Breast epithelium (tissue), 4 donors: ENCODE data around the gene PRKG1. TPM values are rescaled to one million over a fixed set of nuclear protein-coding genes. Genes with fewer than 3 reads are reported as not detected.

ENCODE experiments used
- DNase-seq, 2 donors: peaks; one replicate each; pipeline ENCODE4 v3.0.0-alpha.2; 2019; ENCODE audit warnings: low spot score in 2 of 2
- H3K27ac ChIP-seq, 2 donors: fragments of 200-600 bp; sonication (generic) in 1 of 2; one replicate each; pipeline ENCODE4 v1.5.1; 2016 to 2019; ENCODE audit warnings: mild to moderate bottlenecking in 1 of 2
- H3K27me3 ChIP-seq, 2 donors: fragments of 200-600 bp; sonication (generic) in 1 of 2; one replicate each; pipeline versions ENCODE4 v1.5.1 to v1.6.0; 2017 to 2019; ENCODE audit warnings: control low read depth in 1 of 2, mild to moderate bottlenecking in 1 of 2
- H3K36me3 ChIP-seq: fragments of 200-600 bp; one replicate; pipeline ENCODE4 v1.5.1; 2019
- H3K4me1 ChIP-seq, 2 donors: fragments of 200-600 bp; sonication (generic); one replicate each; pipeline ENCODE4 v1.5.1; 2016 to 2019; ENCODE audit warnings: control low read depth in 1 of 2
- H3K4me3 ChIP-seq, 3 donors: fragments of 200-600 bp; sonication (generic); 1 replicate in 2 of 3; 2 replicates in 1 of 3; pipeline ENCODE4 v1.5.1; 2016 to 2019; ENCODE audit warnings: mild to moderate bottlenecking in 3 of 3, moderate library complexity in 2 of 3
- H3K9me3 ChIP-seq, 2 donors: fragments of 200-600 bp; sonication (generic) in 1 of 2; one replicate each; pipeline ENCODE4 v1.5.1; 2016 to 2019; ENCODE audit warnings: control low read depth in 1 of 2
- CTCF ChIP-seq, 3 donors: fragments of 450-650 bp; IDR thresholded peaks; one replicate each; pipeline ENCODE4 v1.5.1; 2016 to 2017; ENCODE audit warnings: antibody characterized with exemption in 3 of 3, mild to moderate bottlenecking in 3 of 3, moderate library complexity in 3 of 3
- POLR2A ChIP-seq: fragments of 450-650 bp; IDR thresholded peaks from one replicate; pipeline ENCODE4 v1.6.1; 2016; ENCODE audit warnings: antibody characterized with exemption, mild to moderate bottlenecking, moderate library complexity
- POLR2AphosphoS5 ChIP-seq, 3 donors: sonication (generic); formaldehyde crosslinking; IDR thresholded peaks; one replicate each; pipeline ENCODE4 v1.6.1; 2017; ENCODE audit warnings: antibody characterized with exemption in 3 of 3
- intact Hi-C: fragments of 100-400 bp; cut with DNase I; formaldehyde crosslinking; loops from one replicate; pipeline ENCODE4 v1.15.1; 2023; ENCODE audit warnings: low total_unique reads
- total RNA-seq, 3 donors: library from RNA; depleted of rRNA; stranded (reverse); fragments of >200 nt; gene quantifications; one replicate each; pipeline ENCODE4 v1.1.0, GENCODE V29; 2016

Gene PRKG1
- total RNA-seq, 3 donors from 2014 or later: 10.9 to 36.9 (median 19.7) TPM

GRCh38 chr10:51544933-51545332, 470.6 kb downstream of the PRKG1 start:
- no peak for TF ChIP-seq POLR2AphosphoS5 (IDR thresholded peaks at IDR 0.05)
- no peak for TF ChIP-seq POLR2A
- no peak for TF ChIP-seq CTCF (IDR thresholded peaks at IDR 0.05)
- Histone ChIP-seq H3K27ac (no peak overlapping the region), H3K27me3 (no peaks in the 10 kb centered on the region), H3K36me3 (no peaks in the 10 kb centered on the region), H3K4me1 (no peaks in the 10 kb centered on the region), H3K9me3 (no peaks in the 10 kb centered on the region), H3K4me3 (no peak overlapping the region)
- DNase-seq: no peak
- intact Hi-C loops: no loop called here

- no peak overlapping the region for H3K27ac ChIP-seq
- no peaks in the 10 kb centered on the region for H3K4me1 ChIP-seq
- no peaks in the 10 kb centered on the region for H3K27me3 ChIP-seq
- H3K9me3 ChIP-seq: no peaks in the 10 kb centered on the region
- TF ChIP-seq POLR2AphosphoS5 (IDR thresholded peaks at IDR 0.05) (peak in 1 of 3 donors; percentile 54), POLR2A (no peak)
- H3K36me3 ChIP-seq: no peaks in the 10 kb centered on the region
- no peak for DNase-seq
- no peak overlapping the region for H3K4me3 ChIP-seq
- intact Hi-C loops: no loop called here
Measured at GRCh38 chr10:51547941-51548340, 473.7 kb downstream of the PRKG1 start.

- intact Hi-C loops: no loop called here
- no peaks in the 10 kb centered on the region for H3K36me3 ChIP-seq
- no peak overlapping the region for H3K27ac ChIP-seq
- no peak for DNase-seq
- H3K9me3 ChIP-seq: no peaks in the 10 kb centered on the region
- no peaks in the 10 kb centered on the region for H3K4me1 ChIP-seq
- no peaks in the 10 kb centered on the region for H3K27me3 ChIP-seq
- TF ChIP-seq POLR2A: no peak
- no peak for TF ChIP-seq CTCF (IDR thresholded peaks at IDR 0.05)
- no peak for TF ChIP-seq POLR2AphosphoS5 (IDR thresholded peaks at IDR 0.05)
- H3K4me3 ChIP-seq: no peak overlapping the region
Measured at GRCh38 chr10:51552879-51553278, 478.6 kb downstream of the PRKG1 start.

GRCh38 chr10:51564896-51565510, 490.7 kb downstream of the PRKG1 start:
- Histone ChIP-seq H3K27ac (no peak overlapping the region), H3K9me3 (no peaks in the 10 kb centered on the region), H3K4me3 (no peak overlapping the region), H3K4me1 (no peaks in the 10 kb centered on the region), H3K27me3 (no peaks in the 10 kb centered on the region), H3K36me3 (no peaks in the 10 kb centered on the region)
- no peak for DNase-seq
- TF ChIP-seq POLR2AphosphoS5 (IDR thresholded peaks at IDR 0.05) (no peak), CTCF (IDR thresholded peaks at IDR 0.05) (no peak), POLR2A (no peak)
- intact Hi-C loops: no loop called here

GRCh38 chr10:51567271-51567670, 493.0 kb downstream of the PRKG1 start:
- H3K4me3 ChIP-seq: no peak overlapping the region

More at GRCh38 chr10:51567271-51567670, 493.0 kb downstream of the PRKG1 start:
- Histone ChIP-seq H3K27me3 (no peaks in the 10 kb centered on the region), H3K4me1 (no peaks in the 10 kb centered on the region), H3K36me3 (no peaks in the 10 kb centered on the region), H3K27ac (no peak overlapping the region), H3K9me3 (no peaks in the 10 kb centered on the region)
- no peak for DNase-seq
- intact Hi-C loops: no loop called here
- TF ChIP-seq POLR2AphosphoS5 (IDR thresholded peaks at IDR 0.05) (no peak), CTCF (IDR thresholded peaks at IDR 0.05) (no peak)
